Limb (tissue), 2 donors: ENCODE data around the gene SIGLEC6.

ENCODE experiments used
- DNase-seq, 2 donors: peaks; one replicate each; pipeline ENCODE4 v3.0.0-alpha.2; 2016; ENCODE audit errors: extremely low spot score in 2 of 2

SIGLEC6 gene

DNA sequence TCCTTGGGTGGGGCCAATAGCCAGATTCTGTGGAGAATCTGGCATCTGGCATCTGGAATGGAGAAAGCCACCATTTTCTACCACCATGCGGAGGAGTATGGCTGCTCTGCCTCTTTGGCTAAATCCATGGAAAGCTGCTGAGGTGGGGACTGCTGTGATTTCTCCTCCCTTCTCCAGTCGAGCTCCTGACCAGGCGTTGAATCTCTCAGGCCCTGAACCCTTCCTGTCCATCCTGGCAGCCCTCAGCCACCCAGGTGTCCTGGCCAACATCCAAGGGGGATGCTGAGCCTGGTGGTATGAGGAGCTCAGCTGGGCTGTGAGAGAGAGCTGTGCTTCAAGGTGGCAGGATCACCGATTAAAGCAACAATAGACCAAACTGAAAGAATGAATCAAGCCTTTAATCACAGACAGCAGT, 17.4 kb upstream of the SIGLEC6 start:
- no peak for DNase-seq

DNA sequence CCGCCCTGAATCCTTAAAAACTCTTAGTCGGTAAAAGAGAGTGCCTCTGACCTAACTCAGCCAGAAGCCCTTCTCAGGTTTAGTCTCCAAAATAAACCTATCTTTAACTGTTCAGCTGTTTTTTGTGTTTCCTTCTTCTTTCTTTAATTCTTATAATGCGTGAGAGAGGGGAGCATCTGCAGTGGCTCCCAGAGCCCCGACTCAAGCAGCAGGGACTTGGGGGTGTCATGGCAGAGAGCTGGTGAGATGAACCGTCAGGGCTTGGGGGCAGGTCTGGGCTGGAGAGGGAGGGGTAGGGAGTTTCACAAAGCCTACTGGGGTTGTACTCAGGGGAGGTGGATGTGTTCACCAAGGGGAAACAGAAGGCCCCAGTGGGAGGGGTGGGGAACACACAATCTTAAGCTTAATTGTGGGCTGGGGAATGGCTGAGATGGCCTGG, 16.8 kb upstream of the SIGLEC6 start:
- DNase-seq, result no peak

DNA sequence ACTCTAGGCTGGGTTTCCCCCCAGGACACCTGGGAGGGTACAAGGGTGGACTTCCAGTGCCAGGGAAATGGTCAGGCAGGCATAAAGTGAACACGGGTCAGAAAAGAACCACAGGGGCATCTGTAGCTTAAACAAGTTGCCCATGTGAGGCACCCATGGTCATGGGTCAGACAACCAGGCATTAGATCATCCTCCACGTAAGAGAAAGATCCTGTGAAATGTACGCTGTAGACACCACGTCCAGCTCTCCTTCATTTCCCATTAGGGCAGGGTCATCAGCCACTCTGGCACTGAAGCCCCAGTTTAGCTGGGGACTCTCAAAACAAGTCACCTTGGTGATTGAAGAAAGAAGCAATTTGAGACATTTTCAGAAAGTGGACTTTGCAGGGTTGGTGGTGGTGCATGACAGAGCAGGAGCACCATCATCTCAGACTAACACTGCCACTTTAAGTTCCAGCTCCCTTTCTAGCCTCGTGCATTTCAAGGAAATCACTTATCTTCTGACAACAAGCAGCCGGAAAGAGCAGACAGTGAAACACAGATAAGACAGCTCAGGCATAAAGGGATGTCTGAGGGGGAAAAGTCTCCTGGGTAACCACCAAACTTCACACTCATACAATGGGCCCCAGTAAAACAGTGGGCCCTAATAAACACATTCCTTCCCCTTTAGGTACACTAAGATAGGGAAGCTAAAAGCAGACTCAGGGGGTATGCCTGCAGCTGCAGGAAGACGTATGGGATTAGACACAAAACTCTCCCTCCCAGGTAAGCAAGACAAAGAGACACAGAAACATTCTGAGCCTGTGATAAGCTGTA, 16.1 kb upstream of the SIGLEC6 start:
- no peak for DNase-seq

DNA sequence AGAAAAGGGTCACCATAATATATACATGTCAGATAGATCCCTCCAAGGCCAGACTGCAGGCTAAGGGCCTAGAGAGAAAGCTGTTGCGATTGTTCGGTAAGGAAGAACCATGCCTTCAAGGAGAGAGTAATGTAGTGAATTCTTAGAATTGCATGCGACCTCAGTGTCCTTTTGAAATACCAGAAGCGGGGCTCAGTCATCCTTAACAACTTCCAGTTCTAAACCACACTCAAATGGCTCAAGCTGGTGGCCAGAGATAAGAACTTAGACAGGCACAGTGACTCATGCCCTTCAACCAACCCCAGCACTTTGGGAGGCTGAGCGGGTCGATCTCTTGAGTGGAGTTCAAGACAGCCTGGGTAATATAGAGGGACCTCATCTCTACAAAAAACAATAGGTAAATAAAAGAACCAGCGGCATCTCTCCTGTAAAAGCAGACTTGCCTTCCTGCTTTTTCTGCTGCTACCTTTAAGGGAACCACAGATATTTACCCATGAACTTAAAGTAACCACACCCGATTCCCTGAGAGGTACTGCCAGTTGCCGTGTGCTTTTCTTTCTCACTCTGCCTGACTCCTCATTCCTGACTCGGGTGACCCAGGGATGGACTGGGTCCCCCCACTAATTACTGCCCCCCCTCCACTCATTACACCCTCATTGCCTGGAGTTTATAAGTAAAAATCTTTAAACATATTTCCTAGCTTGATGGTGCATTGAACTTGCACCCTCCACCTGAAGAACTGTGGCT, 15.4 kb upstream of the SIGLEC6 start:
- no peak for DNase-seq

DNA sequence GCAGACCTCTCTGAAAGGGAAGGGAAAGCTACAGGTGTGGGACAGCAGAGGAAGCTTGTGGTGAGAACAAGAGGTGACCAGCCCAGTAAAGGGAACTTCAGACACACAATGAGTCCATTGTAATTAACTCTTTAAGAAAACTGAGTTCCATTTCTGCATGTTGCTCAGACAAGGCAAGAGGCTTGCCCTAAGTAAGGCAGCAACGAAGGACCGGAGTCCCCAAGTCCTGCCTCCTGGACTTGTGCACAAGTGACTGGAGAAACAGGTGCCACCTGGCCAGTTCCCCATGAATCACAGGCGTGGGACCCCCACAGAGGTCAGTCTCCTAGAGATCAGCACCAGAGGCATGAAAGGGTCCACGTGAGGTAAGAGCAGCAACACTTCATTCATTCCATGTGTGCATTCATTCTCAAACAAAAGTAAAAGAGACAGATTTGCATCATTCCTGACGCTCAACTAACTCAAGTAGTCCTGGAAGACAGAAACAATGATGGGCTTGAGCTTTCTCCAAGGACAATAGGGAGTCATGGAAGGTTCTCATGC, 14.7 kb upstream of the SIGLEC6 start:
- DNase-seq, result no peak

DNA sequence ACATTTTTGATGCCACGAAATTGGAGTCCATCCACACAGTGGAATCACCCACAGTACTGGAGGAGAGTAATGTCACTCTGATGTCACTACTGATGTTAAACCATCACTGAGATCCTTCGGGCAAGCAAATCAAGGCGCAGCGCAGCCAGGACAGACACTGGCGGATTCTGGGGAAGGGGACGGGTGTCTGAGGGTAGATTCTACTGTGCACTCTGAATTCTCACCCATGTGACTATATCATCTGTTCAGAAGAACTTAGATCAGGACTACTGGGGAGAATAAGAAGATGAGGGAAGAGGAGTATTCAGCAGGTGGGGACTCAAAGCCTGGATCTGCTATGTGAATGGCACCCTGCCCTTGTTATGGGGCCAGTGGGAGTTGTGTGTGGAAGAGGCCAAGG, 12.6 kb upstream of the SIGLEC6 start:
- no peak for DNase-seq

DNA sequence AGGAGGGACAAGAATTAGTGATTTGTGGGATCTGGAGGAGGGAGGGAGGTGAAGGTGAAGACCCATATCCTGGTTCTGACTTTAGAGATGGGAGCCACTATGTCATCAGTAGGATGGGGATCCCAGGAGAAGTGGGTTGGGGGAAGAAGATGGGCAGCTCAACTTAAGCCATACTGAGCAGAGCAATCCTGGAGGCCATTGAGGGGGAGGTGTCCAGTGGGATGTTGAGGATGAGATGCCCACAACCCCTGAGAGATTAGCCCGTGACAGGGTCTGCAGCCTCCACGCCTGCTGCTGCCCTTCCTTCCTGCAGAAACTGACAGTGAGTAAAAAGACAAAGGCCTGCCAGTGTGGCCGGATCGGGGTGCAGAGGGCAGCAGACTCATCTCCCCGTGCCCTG, 11.2 kb upstream of the SIGLEC6 start:
- no peak for DNase-seq

DNA sequence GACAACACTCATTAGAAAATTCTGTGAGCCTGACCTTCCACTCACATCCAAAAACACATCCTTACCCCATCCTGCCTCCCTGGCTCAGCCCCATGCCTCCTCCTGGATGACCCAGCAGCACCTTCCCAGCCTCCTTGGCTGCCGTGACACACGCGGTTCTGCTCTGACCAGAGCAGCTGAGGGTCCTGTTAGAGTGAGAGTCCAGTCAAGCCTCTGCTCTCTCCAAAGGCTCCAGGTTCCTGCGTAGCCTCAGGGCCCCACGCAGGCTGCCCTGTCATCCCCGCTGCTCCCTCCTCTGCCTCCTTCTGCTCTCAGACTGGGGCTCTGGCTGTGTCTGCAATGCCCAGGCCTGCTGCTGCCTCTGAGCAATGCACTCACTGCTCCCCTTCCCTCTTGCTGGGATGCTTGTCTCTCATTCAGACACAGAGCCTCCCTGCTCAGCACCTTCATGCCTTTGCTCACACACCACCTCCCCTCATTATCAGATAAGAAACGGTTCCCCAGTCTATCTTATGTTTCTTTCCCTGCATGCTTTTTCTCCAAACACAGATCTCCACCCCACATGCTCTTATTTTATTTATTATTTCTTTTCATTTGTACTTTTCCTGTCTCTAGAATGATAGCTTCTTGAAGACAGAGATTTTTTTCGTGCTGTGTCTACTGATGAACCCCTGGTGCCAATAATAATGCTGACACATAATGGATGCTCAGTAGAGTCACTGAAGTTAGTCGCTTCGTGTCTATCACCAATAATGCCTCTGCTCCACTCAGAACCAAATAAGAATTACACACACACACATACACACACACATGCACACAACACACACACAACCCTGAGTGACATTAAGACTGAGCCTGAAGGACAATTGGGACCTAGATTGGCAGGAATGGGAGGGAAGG, 10.2 kb upstream of the SIGLEC6 start:
- DNase-seq, result no peak

DNA sequence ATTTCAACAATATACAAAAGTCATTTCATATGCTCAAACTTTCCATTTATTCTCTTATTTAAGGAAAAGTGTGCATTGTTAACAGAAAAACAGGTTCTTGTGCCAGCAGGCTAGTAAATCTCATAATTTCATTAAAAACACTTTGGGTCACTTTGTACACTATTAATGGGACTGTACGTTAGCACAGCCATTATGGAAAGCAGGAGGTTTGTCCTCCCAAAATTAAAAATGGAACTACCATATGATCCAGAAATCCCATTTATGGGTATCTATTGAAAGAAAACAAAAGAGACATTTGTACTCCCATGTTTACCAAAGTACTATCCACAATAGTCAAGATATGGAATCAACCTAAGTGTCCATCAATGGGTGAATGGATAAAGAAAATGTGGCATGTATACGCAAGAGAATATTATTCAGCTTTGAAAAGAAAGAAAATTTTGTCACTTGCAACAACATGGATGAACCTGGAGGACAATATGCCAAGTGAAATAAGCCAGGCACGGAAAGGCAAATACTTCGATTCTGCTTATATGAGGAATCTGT, 8.4 kb upstream of the SIGLEC6 start:
- no peak for DNase-seq

DNA sequence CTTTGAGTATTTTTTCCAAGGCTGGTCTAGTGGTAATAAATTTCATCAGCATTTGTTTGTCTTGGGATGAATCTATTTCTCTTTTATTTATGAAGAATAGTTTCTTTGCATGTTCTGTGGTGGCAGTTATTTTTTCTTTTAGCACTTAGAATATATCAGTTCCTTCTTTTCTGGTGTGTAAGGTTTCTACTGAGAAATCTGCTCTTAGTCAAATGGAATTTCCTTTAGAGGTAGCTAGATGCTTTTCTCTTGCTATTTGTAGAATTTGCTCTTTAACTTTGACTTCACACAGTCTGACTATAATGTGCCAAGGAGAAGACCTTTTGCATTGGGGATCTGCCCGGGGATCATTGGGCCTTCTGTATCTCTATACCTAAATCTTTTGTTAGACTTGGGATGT, 4.1 kb upstream of the SIGLEC6 start:
- DNase-seq, result no peak

DNA sequence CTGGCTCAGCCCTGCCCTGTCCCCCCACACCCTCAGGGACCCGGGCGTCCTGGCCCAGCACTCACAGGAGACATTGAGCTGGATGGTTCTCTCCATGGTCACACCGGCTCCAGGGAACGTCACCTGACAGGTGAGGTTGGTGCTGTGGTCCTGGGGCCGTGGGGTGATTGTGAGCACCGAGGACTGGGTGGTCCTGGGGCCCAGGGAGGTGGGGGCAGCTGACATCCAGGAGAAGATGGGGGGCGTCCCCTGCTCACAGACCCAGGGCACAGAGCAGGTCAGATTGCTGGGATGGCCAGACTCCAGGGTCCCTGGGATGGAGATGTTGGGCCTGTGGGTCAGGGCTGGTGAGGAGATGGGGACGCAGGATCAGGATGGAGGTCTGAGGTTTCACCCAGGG, 854 bp downstream of the SIGLEC6 start:
- no peak for DNase-seq

DNA sequence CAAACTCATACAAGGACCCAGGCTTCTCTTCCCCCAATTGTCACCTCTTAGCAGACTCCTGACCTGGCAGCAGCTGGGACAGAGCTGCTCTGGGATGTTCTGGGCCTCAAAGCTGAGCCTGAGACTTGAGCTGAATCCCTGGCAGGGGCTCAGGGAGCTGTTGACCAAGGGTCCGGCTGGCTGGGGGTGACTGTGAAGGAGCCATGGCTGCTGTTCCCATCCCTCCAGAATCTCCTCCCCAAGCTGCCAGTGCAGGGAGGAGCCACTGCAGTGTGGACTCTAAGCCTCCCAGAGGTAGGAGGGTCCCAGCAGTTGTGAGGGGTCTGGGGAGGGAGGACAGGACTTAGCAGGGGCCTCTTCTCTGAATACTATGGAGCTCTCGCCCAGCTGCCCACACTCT, 2.2 kb downstream of the SIGLEC6 start:
- DNase-seq, result no peak

DNA sequence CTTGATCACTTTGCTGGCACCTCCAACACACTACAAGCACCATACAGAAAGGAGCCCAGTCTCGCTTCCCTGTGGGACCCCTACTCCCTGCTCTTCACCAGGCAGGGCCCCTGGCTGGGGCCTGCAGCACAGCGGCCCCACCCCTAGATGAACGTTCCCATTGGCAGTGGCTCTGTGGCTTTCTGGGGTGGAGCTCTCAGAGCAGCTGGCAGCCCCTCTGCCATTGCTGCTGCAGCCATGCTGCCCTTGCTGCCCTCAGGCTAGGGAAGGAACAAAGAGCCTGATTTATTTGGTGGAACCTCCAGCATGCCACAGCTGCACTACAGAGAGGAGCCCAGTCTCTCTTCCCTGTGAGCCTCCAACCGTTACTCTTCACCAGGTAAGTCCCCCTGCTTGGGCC, 5.8 kb downstream of the SIGLEC6 start:
- DNase-seq, result no peak

DNA sequence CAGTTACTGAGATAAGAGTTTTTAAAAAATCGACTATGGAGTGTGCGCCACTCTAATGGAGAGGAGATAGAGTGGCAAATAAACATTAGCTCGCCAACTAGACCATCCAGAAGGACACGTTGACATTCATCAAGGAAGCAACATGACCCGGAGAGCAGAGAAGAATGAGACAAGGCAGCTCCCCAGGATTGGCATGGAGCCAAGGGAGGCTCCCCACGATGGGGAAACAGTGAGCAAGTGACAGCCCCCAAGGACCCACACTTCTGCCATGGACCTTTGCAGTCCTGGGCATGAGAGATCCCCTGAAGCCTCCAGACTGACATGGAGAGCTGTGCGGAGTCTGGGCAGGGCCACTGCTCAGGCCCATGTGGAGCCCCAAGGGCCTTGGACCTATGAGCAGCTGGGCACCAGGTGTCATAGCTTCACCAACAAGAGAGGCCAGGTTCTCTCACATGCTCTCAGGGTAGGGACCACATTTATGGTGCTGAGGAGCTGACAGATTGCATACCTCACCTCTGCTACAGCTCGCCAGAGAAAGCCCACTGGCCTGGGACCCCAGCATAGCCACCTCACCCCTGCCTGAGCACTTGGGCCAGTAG, 6.7 kb downstream of the SIGLEC6 start:
- DNase-seq, result no peak

DNA sequence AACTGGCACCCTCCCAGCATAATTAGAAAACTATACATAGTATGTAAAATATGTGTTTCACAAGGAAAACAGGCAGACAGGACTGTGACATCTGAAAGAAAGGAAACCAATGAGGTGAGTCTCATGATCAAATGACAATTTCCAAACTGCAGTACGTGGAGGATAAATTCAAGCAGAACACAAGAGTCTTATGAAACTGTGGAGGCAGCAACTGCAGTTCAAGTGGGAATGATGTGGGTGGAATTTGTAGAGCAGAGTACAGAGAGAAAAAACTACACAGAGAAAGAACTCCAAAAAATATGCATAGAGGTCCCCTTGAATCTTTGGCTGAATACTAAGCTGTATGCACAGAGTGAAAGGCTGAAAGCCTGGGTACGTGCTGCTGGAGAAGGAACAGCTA, 9.7 kb downstream of the SIGLEC6 start:
- DNase-seq, result no peak

DNA sequence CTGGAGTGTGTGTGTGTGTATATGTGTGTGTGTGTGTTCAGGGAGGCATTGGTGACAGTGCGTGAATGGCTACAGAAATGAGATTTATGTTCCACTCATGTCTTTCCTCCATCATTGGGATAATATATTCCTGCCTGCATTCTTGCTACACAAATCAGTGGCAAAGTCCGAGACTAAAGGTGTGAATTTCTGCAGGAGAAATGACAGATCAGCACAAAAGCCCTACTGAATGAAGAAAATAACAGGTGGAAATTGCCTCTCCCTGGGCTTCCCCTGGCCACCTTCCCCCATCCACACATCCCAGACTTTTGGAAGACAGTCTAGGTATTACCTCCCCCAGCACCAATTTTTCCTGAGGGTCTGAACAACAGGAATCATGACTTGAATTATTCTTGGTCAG, 10.1 kb downstream of the SIGLEC6 start:
- no peak for DNase-seq

DNA sequence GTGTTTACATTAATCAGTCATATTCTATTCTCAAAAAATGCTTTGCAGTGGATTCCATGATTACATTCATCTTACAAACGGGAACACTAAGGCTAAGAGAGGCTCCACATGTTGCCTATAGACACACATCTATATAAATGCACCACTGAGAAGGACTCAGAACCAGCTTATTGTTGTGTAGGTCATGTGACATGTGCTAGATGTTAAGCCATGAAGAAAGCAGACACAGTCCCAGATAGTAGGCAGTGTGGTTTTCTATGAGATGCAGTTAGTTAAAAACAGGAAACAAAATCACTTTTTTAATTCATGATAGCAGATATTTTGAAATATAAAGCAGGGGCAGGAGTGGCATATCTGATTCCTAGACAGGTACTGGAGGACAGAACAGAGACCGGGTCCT, 10.7 kb downstream of the SIGLEC6 start:
- DNase-seq, result no peak

DNA sequence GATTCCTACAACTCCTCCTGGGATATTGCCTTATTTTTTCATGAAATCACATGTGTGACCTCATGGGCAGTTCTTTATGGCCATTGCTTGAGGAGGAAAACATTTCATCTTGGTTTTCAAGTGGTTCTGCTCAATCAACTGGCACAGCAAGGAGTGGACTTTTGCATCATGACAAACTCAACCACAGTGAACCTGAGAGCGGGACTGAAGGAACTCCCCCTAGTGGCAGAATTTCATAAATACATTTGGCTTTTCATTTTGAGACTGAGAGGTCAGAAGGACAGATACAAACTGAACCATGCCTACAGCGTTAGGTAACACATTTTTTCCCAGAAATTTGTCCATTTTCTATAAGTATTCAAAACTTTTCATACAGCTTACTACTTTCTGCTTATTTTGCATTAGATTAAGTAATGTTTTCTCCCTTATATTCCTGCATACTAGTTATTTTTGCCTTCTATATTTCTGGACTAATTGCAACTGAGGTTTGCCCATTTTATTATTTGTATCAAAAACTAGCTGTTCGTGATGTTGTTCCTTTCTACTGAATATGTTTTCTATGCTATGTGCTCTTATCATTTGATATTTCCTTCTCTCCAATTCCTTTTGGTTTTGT, 16.5 kb downstream of the SIGLEC6 start:
- peak in 1 of 2 donors; percentile 40 for DNase-seq

DNA sequence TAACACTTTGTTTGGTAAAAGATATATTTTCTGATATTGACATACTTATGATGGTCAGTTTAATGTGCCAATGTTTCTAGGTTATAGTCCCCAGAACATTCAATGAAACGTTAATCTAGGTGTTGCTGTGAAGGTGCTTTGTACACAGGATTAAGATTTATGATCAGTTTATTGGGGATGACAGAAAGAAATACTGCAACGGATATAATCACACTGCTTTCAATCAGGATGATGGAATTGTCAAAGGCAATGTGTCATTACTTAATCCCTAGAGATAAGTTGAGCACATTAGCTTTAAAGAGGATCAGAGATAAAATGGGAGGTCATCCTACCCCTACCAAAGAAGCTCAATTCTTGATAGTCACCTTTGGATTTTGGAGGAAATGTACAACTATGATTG, 17.5 kb downstream of the SIGLEC6 start:
- DNase-seq, result no peak

DNA sequence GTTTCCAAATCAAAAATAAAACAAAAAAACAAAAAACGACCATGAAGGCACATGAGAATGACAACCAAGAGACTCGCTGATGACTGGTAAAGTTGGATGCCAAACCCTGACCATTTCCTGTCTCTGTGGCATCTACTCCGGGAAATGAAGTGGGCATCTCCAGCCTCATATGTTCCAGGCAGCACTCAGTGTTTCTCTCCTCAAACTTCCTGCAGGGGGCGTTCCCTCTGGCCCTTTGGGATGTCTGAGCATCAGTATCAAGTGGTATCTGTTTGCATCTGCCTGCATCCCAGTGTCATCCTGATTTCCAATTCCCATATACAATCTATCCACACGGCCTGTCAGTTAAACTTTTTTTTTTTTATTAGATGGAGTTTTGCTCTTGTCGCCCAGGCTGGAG, 20.1 kb downstream of the SIGLEC6 start:
- DNase-seq, result no peak
